NCI-H1436 treated with DMSO at 0.1 percent for 48 hours (cell line): ENCODE measurements around the gene GNAT1.

Experiments used
- DNase-seq: peaks from one replicate; lab custom pipeline; 2025; lab: John Stamatoyannopoulos, UW

GNAT1 gene

GRCh38 chr3:50190936-50191660, at the start of gene GNAT1:
GNAT1 (plus strand) TSS chr3:50191610; CDS start chr3:50191726, 116 bp downstream.
- no peak for DNase-seq

GRCh38 chr3:50146316-50146901, 45.0 kb upstream of the GNAT1 start:
- no peak for DNase-seq

- DNase-seq = no peak
These were observed 44.4 kb upstream of the GNAT1 start for GRCh38 chr3:50147016-50147415.

GRCh38 chr3:50147447-50147846, 44.0 kb upstream of the GNAT1 start:
- DNase-seq = no peak

- DNase-seq = no peak
These were observed 43.5 kb upstream of the GNAT1 start for GRCh38 chr3:50147861-50148260.

GRCh38 chr3:50150404-50150750, 41.0 kb upstream of the GNAT1 start:
- DNase-seq = no peak

- DNase-seq = no peak
These were observed 40.3 kb upstream of the GNAT1 start for GRCh38 chr3:50150863-50151686.

- DNase-seq = no peak
These were observed 39.7 kb upstream of the GNAT1 start for GRCh38 chr3:50151728-50152127.

- no peak for DNase-seq
These were observed 37.5 kb upstream of the GNAT1 start for GRCh38 chr3:50153782-50154475.

- no peak for DNase-seq
These were observed 37.0 kb upstream of the GNAT1 start for GRCh38 chr3:50154476-50154839.

- no peak for DNase-seq
These were observed 36.4 kb upstream of the GNAT1 start, which contains the start of gene SEMA3F for GRCh38 chr3:50154840-50155490. SEMA3F (plus strand) TSS chr3:50155324; CDS start chr3:50159623, 4,299 bp downstream.

GRCh38 chr3:50155491-50155878, 35.9 kb upstream of the GNAT1 start:
- DNase-seq = no peak

GRCh38 chr3:50155891-50156290, 35.5 kb upstream of the GNAT1 start:
- no peak for DNase-seq

- DNase-seq = no peak
These were observed 34.6 kb upstream of the GNAT1 start for GRCh38 chr3:50156549-50157493.

GRCh38 chr3:50157827-50158529, 33.4 kb upstream of the GNAT1 start:
- DNase-seq = no peak

GRCh38 chr3:50158530-50159146, 32.8 kb upstream of the GNAT1 start:
- DNase-seq = no peak

- no peak for DNase-seq
These were observed 30.8 kb upstream of the GNAT1 start for GRCh38 chr3:50160561-50160983.

GRCh38 chr3:50161320-50161719, 30.1 kb upstream of the GNAT1 start:
- DNase-seq = no peak

- DNase-seq = no peak
These were observed 29.2 kb upstream of the GNAT1 start for GRCh38 chr3:50162034-50162883.
